H9 (cell line): ENCODE measurements around the gene TFIP11. TPM values are rescaled to one million over a fixed set of nuclear protein-coding genes. Genes with fewer than 3 reads are reported as not detected.

Source experiments
- DNase-seq: peaks from one replicate; pipeline ENCODE4 v3.0.0-alpha.2; 2017
- H2AFZ ChIP-seq: one replicate; pipeline ENCODE4 v1.6.1; 2013; ENCODE audit warnings: mild to moderate bottlenecking, low read length, control low read depth, moderate library complexity
- H2AK5ac ChIP-seq: 2 replicates; pipeline ENCODE4 v1.6.1; 2013; ENCODE audit warnings: low read length, control low read depth, mixed read lengths; ENCODE audit not compliant: insufficient read length
- H2BK120ac ChIP-seq: one replicate; pipeline ENCODE4 v1.6.1; 2013; ENCODE audit warnings: low read depth, mild to moderate bottlenecking, low read length, control low read depth, inconsistent platforms; ENCODE audit not compliant: poor library complexity, severe bottlenecking
- H2BK12ac ChIP-seq: 2 replicates; pipeline ENCODE4 v1.6.1; 2013; ENCODE audit warnings: low read length, control low read depth, mixed read lengths, low read depth; ENCODE audit not compliant: insufficient read length
- H2BK15ac ChIP-seq: 2 replicates; pipeline ENCODE4 v1.6.1; 2013; ENCODE audit warnings: low read depth, low read length, control low read depth
- H2BK20ac ChIP-seq: one replicate; pipeline ENCODE4 v1.6.1; 2013; ENCODE audit warnings: low read depth, mild to moderate bottlenecking, low read length, control low read depth, inconsistent platforms; ENCODE audit not compliant: poor library complexity, severe bottlenecking
- H2BK5ac ChIP-seq: 2 replicates; pipeline ENCODE4 v1.6.1; 2013; ENCODE audit warnings: low read length, control low read depth, mixed read lengths; ENCODE audit not compliant: insufficient read length
- H3K14ac ChIP-seq: 2 replicates; pipeline ENCODE4 v1.6.1; 2013; ENCODE audit warnings: low read length, control low read depth; ENCODE audit not compliant: insufficient read depth
- H3K18ac ChIP-seq: 2 replicates; pipeline ENCODE4 v1.6.1; 2013; ENCODE audit warnings: low read depth, mild to moderate bottlenecking, mixed read lengths, low read length, control low read depth; ENCODE audit not compliant: insufficient read length
- H3K23ac ChIP-seq: 2 replicates; pipeline ENCODE4 v1.6.1; 2013; ENCODE audit warnings: low read length, control low read depth, mixed read lengths, low read depth; ENCODE audit not compliant: insufficient read length
- H3K23me2 ChIP-seq: 2 replicates; pipeline ENCODE4 v1.6.1; 2013; ENCODE audit warnings: low read depth, mild to moderate bottlenecking, mixed read lengths, low read length, control low read depth; ENCODE audit not compliant: insufficient read length, poor library complexity, severe bottlenecking
- H3K27ac ChIP-seq: 2 replicates; pipeline ENCODE4 v1.5.1; 2013; ENCODE audit warnings: low read length, control low read depth, mixed read lengths, low read depth; ENCODE audit not compliant: insufficient read length
- H3K27me3 ChIP-seq: 2 replicates; pipeline ENCODE4 v1.6.1; 2013; ENCODE audit warnings: low read length, control low read depth, inconsistent platforms; ENCODE audit not compliant: insufficient read depth
- H3K4ac ChIP-seq: 2 replicates; pipeline ENCODE4 v1.6.1; 2013; ENCODE audit warnings: low read depth, mild to moderate bottlenecking, control low read depth, inconsistent platforms, low read length, moderate library complexity
- H3K4me1 ChIP-seq: 2 replicates; pipeline ENCODE4 v1.6.1; 2013; ENCODE audit warnings: low read length, control low read depth, inconsistent platforms; ENCODE audit not compliant: insufficient read depth
- H3K4me2 ChIP-seq: 2 replicates; pipeline ENCODE4 v1.6.1; 2013; ENCODE audit warnings: low read length, control low read depth, mixed read lengths; ENCODE audit not compliant: insufficient read length, insufficient read depth
- H3K56ac ChIP-seq: 2 replicates; pipeline ENCODE4 v1.6.1; 2013; ENCODE audit warnings: low read depth, mild to moderate bottlenecking, mixed read lengths, low read length, control low read depth; ENCODE audit not compliant: insufficient read length
- H3K79me1 ChIP-seq: 2 replicates; pipeline ENCODE4 v1.6.1; 2013; ENCODE audit warnings: low read depth, mild to moderate bottlenecking, moderate library complexity, low read length, control low read depth, inconsistent platforms; ENCODE audit not compliant: insufficient read depth, poor library complexity, severe bottlenecking
- H3K79me2 ChIP-seq: 2 replicates; pipeline ENCODE4 v1.6.1; 2013; ENCODE audit warnings: low read length, control low read depth, inconsistent platforms; ENCODE audit not compliant: insufficient read depth
- H3K9ac ChIP-seq: 2 replicates; pipeline ENCODE4 v1.6.1; 2013; ENCODE audit warnings: low read length, control low read depth, mixed read lengths; ENCODE audit not compliant: insufficient read length; ENCODE audit errors: extremely low read depth
- H3K9me3 ChIP-seq: one replicate; pipeline ENCODE4 v1.6.1; 2013; ENCODE audit warnings: low read depth, low read length, inconsistent platforms; ENCODE audit not compliant: control insufficient read depth
- H3T11ph ChIP-seq: one replicate; pipeline ENCODE4 v1.6.1; 2013; ENCODE audit warnings: mild to moderate bottlenecking, low read length, control low read depth, inconsistent platforms
- H4K20me1 ChIP-seq: one replicate; pipeline ENCODE4 v1.6.1; 2013; ENCODE audit not compliant: control insufficient read depth, insufficient read length, insufficient read depth
- H4K5ac ChIP-seq: 2 replicates; pipeline ENCODE4 v1.6.1; 2013; ENCODE audit warnings: low read depth, mild to moderate bottlenecking, mixed read lengths, low read length, control low read depth; ENCODE audit not compliant: insufficient read length
- H4K8ac ChIP-seq: replicated peaks from 2 replicates; pipeline ENCODE4 v1.6.1; 2013; ENCODE audit warnings: low read length, control low read depth, mixed read lengths, low read depth; ENCODE audit not compliant: insufficient read length
- H4K91ac ChIP-seq: 2 replicates; pipeline ENCODE4 v1.6.1; 2013; ENCODE audit warnings: low read depth, mild to moderate bottlenecking, moderate library complexity, mixed read lengths, low read length, control low read depth; ENCODE audit not compliant: insufficient read length
- H3K27ac Mint-ChIP-seq, 3 experiments: 2 replicates in 2 of 3; 3 replicates in 1 of 3; pipeline ENCODE4 v1.8.0; 2020 to 2021; ENCODE audit warnings: mixed read lengths in 3 of 3, mild to moderate bottlenecking in 1 of 3, moderate library complexity in 1 of 3
- H3K27me3 Mint-ChIP-seq: 2 replicates; pipeline ENCODE4 v1.8.0; 2021; ENCODE audit warnings: low read depth, mild to moderate bottlenecking, moderate library complexity, mixed read lengths
- H3K36me3 Mint-ChIP-seq, 3 experiments: 2 replicates in 2 of 3; 3 replicates in 1 of 3; pipeline ENCODE4 v1.8.0; 2020 to 2021; ENCODE audit warnings: low read depth in 3 of 3, mixed read lengths in 3 of 3; ENCODE audit not compliant: insufficient read depth in 1 of 3
- H3K4me1 Mint-ChIP-seq, 2 experiments: 2 replicates each; pipeline ENCODE4 v1.8.0; 2020; ENCODE audit warnings: mixed read lengths in 2 of 2
- H3K4me3 Mint-ChIP-seq, 2 experiments: 2 replicates in 1 of 2; 3 replicates in 1 of 2; pipeline ENCODE4 v1.8.0; 2020 to 2021; ENCODE audit warnings: mild to moderate bottlenecking in 2 of 2, mixed read lengths in 2 of 2, moderate library complexity in 1 of 2
- H3K9me3 Mint-ChIP-seq, 2 experiments: 2 replicates in 1 of 2; 3 replicates in 1 of 2; pipeline ENCODE4 v1.8.0; 2020; ENCODE audit warnings: mild to moderate bottlenecking in 2 of 2, mixed read lengths in 2 of 2, moderate library complexity in 1 of 2
- CTCF ChIP-seq: fragments of 200-600 bp; sonication (generic); conservative IDR thresholded peaks from 3 replicates; pipeline ENCODE4 v1.8.0; 2021; ENCODE audit warnings: antibody characterized with exemption, mild to moderate bottlenecking
- WGBS: extraction: QIAGEN DNeasy Blood & Tissue Kit; methylation state at CpG from one replicate; pipeline ENCODE4 v1.1.7; 2013; ENCODE audit warnings: missing lambda C conversion rate, low lambda C conversion rate, mixed read lengths; ENCODE audit not compliant: insufficient read length; ENCODE audit errors: extremely low coverage; 5-methylcytosine and 5-hydroxymethylcytosine counted together
- total RNA-seq: library from RNA; stranded (reverse); gene quantifications from 2 replicates; pipeline ENCODE4 v1.2.1, GENCODE V29; 2021

Gene TFIP11
- total RNA-seq, 1 experiment from 2014 or later = 36.4 TPM

GRCh38 chr22:26554956-26555355, 42.7 kb upstream of the TFIP11 start:
- no peaks in the 10 kb centered on the region; a peak in 1 of 5 replicates for H3K9me3 Mint-ChIP-seq
- H3K4ac ChIP-seq = no peak overlapping the region
- H3K14ac ChIP-seq = no peak overlapping the region; the same call in 1 of the 2 replicates
- H3K79me2 ChIP-seq = peaks cover 41% of the 10 kb centered on the region; the same call in 1 of the 2 replicates
- H2BK12ac ChIP-seq = no peak overlapping the region
- H3K23me2 ChIP-seq = no peaks in the 10 kb centered on the region
- H4K5ac ChIP-seq = no peak overlapping the region
- peak; percentile 66 for DNase-seq
- H3K23ac ChIP-seq = no peak overlapping the region
- TF ChIP-seq CTCF = no peak
- H3K4me3 Mint-ChIP-seq = no peak overlapping the region
- peaks cover 21% of the 10 kb centered on the region for H3K4me1 ChIP-seq
- no peak overlapping the region for H3K9ac ChIP-seq
- no peak overlapping the region for H3K18ac ChIP-seq
- H3K4me1 Mint-ChIP-seq = peaks cover 81 to 82% of the 10 kb centered on the region in 2 experiments
- no peak overlapping the region for H3K56ac ChIP-seq
- no peak overlapping the region for H2BK20ac ChIP-seq
- no peak overlapping the region for H2BK5ac ChIP-seq
- no peak overlapping the region for H2BK15ac ChIP-seq
- no peak overlapping the region for H3T11ph ChIP-seq
- no peaks in the 10 kb centered on the region for H3K27me3 Mint-ChIP-seq
- H4K91ac ChIP-seq = no peak overlapping the region
- WGBS = no CpG with 5 or more reads among the region's 6 CpGs
- H3K79me1 ChIP-seq = peaks cover 10% of the 10 kb centered on the region
- no peaks in the 10 kb centered on the region for H3K27me3 ChIP-seq
- no peak overlapping the region for H4K8ac ChIP-seq
- no peaks in the 10 kb centered on the region for H3K9me3 ChIP-seq
- H2AK5ac ChIP-seq = no peak overlapping the region
- H3K36me3 Mint-ChIP-seq = peaks cover 3 to 7% (median 4%) of the 10 kb centered on the region in 3 experiments; a peak in 4 of 7 replicates
- peak overlapping the region; percentile 10 for H3K4me2 ChIP-seq
- no peak overlapping the region for H2AFZ ChIP-seq
- no peak overlapping the region for H2BK120ac ChIP-seq
- H4K20me1 ChIP-seq = peaks cover 3% of the 10 kb centered on the region
- peak overlapping the region; percentile 58 for H3K27ac ChIP-seq
- H3K27ac Mint-ChIP-seq = peak overlapping the region; percentile 82 to 97 (median 83); a peak in 5 of 7 replicates
